NCI-H345 treated with DMSO at 0.1 percent for 48 hours (cell line): ENCODE measurements around the gene PRDM8.
"Not testable (repeated sequence)": the region's sequence is repeated elsewhere in the genome, so short reads cannot be mapped to it uniquely, and the experiment has no call there.

ENCODE experiments used
- DNase-seq: peaks from one replicate; lab custom pipeline; 2025; ENCODE audit not compliant: unreplicated experiment; lab: John Stamatoyannopoulos, UW

Gene PRDM8

GRCh38 chr4:80196922-80197573, at the start of gene PRDM8:
TSS of gene PRDM8 (plus strand) at chr4:80197503. CDS start at chr4:80200081, 2,578 bp downstream.
- DNase-seq: peak; percentile 19

GRCh38 chr4:80150387-80151180, 46.7 kb upstream of the PRDM8 start:
- DNase-seq: no peak

- DNase-seq: no peak
Measured at GRCh38 chr4:80151981-80152380, 45.3 kb upstream of the PRDM8 start.

GRCh38 chr4:80153874-80154544, 43.3 kb upstream of the PRDM8 start:
- DNase-seq: no peak

- DNase-seq: no peak
Measured at GRCh38 chr4:80154545-80154933, 42.8 kb upstream of the PRDM8 start.

GRCh38 chr4:80155316-80155982, 41.9 kb upstream of the PRDM8 start:
- DNase-seq: no peak

- no peak for DNase-seq
Measured at GRCh38 chr4:80156410-80156809, 40.9 kb upstream of the PRDM8 start.

GRCh38 chr4:80161413-80162058, 35.8 kb upstream of the PRDM8 start:
- DNase-seq: no peak

- DNase-seq: no peak
Measured at GRCh38 chr4:80162418-80162817, 34.9 kb upstream of the PRDM8 start.

- DNase-seq: no peak
Measured at GRCh38 chr4:80165855-80166254, 31.4 kb upstream of the PRDM8 start.

- DNase-seq: no peak
Measured at GRCh38 chr4:80171251-80171650, 26.1 kb upstream of the PRDM8 start.

GRCh38 chr4:80171656-80172055, 25.6 kb upstream of the PRDM8 start:
- DNase-seq: no peak

- no peak for DNase-seq
Measured at GRCh38 chr4:80172203-80172602, 25.1 kb upstream of the PRDM8 start.

- DNase-seq: no peak
Measured at GRCh38 chr4:80173401-80173800, 23.9 kb upstream of the PRDM8 start.

GRCh38 chr4:80173841-80174240, 23.5 kb upstream of the PRDM8 start:
- no peak for DNase-seq

- DNase-seq: not testable (repeated sequence)
Measured at GRCh38 chr4:80177793-80178192, 19.5 kb upstream of the PRDM8 start.

GRCh38 chr4:80178964-80179363, 18.3 kb upstream of the PRDM8 start:
- DNase-seq: no peak

GRCh38 chr4:80179637-80180161, 17.6 kb upstream of the PRDM8 start:
- no peak for DNase-seq

GRCh38 chr4:80180743-80181142, 16.6 kb upstream of the PRDM8 start:
- DNase-seq: no peak

- DNase-seq: no peak
Measured at GRCh38 chr4:80182237-80182866, 15.0 kb upstream of the PRDM8 start.
